EH (cell line): ENCODE measurements around the gene GOLT1B.

Experiments
- DNase-seq: peaks from one replicate; pipeline ENCODE4 v3.0.0-alpha.2; 2015; ENCODE audit warnings: low read depth

The GOLT1B gene

GRCh38 chr12:21566223-21566906, 64.8 kb downstream of the GOLT1B start:
- DNase-seq: no peak

- DNase-seq: no peak
These were observed 65.4 kb downstream of the GOLT1B start for GRCh38 chr12:21566907-21567394.
